Measurements from ENCODE around the gene LNX2.

LNX2 gene

DNA sequence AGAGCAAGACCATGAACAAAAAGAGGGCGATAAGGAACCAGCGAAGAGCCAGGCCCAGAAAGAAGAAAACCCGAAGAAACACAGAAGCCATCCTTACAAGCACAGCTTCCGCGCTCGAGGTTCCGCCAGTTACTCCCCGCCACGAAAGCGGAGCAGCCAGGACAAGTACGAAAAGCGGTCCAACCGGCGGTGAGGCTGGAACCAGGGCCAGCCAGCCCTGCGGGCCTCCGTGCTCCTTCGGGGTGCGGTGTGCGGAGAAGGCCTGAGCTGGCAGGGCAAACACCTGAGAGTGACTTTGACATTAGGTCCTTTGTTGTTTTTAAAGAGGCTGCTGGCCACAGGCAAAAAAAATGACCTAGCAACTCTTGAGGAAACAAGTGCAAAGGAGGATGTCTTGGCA is 45.4 kb upstream of the LNX2 start:
- TF ChIP-seq, protein P1, sequence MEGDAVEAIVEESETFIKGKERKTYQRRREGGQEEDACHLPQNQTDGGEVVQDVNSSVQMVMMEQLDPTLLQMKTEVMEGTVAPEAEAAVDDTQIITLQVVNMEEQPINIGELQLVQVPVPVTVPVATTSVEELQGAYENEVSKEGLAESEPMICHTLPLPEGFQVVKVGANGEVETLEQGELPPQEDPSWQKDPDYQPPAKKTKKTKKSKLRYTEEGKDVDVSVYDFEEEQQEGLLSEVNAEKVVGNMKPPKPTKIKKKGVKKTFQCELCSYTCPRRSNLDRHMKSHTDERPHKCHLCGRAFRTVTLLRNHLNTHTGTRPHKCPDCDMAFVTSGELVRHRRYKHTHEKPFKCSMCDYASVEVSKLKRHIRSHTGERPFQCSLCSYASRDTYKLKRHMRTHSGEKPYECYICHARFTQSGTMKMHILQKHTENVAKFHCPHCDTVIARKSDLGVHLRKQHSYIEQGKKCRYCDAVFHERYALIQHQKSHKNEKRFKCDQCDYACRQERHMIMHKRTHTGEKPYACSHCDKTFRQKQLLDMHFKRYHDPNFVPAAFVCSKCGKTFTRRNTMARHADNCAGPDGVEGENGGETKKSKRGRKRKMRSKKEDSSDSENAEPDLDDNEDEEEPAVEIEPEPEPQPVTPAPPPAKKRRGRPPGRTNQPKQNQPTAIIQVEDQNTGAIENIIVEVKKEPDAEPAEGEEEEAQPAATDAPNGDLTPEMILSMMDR (IDR thresholded peaks at IDR 0.05; ENCODE audit: borderline replicate concordance, extremely low read depth, low read length, poor library complexity, severe bottlenecking), result no peak
- TF ChIP-seq EZH2 (IDR thresholded peaks at IDR 0.05; ENCODE audit: borderline replicate concordance, low read depth, low read length, severe bottlenecking), result no peak
- Histone ChIP-seq H2AFZ (ENCODE audit: low read depth, low read length) (no peak overlapping the region), H3K36me3 (ENCODE audit: insufficient read depth, low read length) (peaks cover 10% of the 10 kb centered on the region; the same call in 1 of the 2 replicates), H3K79me2 (ENCODE audit: insufficient read depth, low read length) (no peaks in the 10 kb centered on the region), H4K20me1 (ENCODE audit: insufficient read depth, low read length) (peaks cover 2% of the 10 kb centered on the region; the same call in 1 of the 2 replicates), H3K4me1 (ENCODE audit: insufficient read depth, low read length) (no peaks in the 10 kb centered on the region), H3K9me3 (ENCODE audit: insufficient read depth, low read length, severe bottlenecking) (no peaks in the 10 kb centered on the region), H3K27ac (ENCODE audit: low read length) (no peak overlapping the region), H3K4me3 (ENCODE audit: low read depth in 1 of 2, low read length in 2 of 2) (no peak overlapping the region), H3K4me2 (ENCODE audit: insufficient read depth, low read length) (no peak overlapping the region), H3K27me3 (ENCODE audit: insufficient read depth, low read length, poor library complexity) (no peaks in the 10 kb centered on the region), H3K9ac (ENCODE audit: low read depth, low read length) (no peak overlapping the region)
- DNase-seq (no peak), ATAC-seq (ENCODE audit: insufficient read depth, low read depth) (no peak)

DNA sequence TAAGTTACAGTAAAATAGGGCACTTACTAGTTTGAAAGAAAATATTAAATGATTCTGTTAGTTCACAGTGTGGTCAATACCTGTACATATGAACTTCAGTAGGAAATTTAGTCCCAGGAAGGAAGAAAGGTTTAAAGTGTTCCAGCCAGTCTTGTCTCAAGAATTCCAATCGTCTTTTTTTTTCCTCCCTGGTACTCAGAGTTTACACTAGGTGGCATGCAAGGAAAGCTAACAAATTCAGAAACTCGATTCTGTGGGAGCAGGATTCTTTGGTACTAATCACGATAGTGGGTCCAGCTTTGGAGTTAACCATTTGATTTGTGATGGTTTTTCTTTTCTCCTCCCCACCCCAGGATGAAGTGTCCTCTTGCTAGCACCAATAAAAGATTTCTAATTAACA is 45.0 kb upstream of the LNX2 start:
- no peak overlapping the region for H3K27ac ChIP-seq (ENCODE audit: low read length)
- H3K4me1 ChIP-seq (ENCODE audit: insufficient read depth, low read length), result no peaks in the 10 kb centered on the region
- no peak for TF ChIP-seq EZH2 (IDR thresholded peaks at IDR 0.05; ENCODE audit: borderline replicate concordance, low read depth, low read length, severe bottlenecking)
- TF ChIP-seq, protein P1 (IDR thresholded peaks at IDR 0.05; ENCODE audit: borderline replicate concordance, extremely low read depth, low read length, poor library complexity, severe bottlenecking), result peak; percentile 35
- DNase-seq, result no peak
- H3K27me3 ChIP-seq (ENCODE audit: insufficient read depth, low read length, poor library complexity), result no peaks in the 10 kb centered on the region
- H3K36me3 ChIP-seq (ENCODE audit: insufficient read depth, low read length), result peaks cover 14% of the 10 kb centered on the region; the same call in 1 of the 2 replicates
- H3K9ac ChIP-seq (ENCODE audit: low read depth, low read length), result no peak overlapping the region
- no peak overlapping the region for H2AFZ ChIP-seq (ENCODE audit: low read depth, low read length)
- H3K79me2 ChIP-seq (ENCODE audit: insufficient read depth, low read length), result no peaks in the 10 kb centered on the region
- H3K4me2 ChIP-seq (ENCODE audit: insufficient read depth, low read length), result no peak overlapping the region
- ATAC-seq (ENCODE audit: insufficient read depth, low read depth), result no peak
- H3K9me3 ChIP-seq (ENCODE audit: insufficient read depth, low read length, severe bottlenecking), result no peaks in the 10 kb centered on the region
- no peak overlapping the region for H3K4me3 ChIP-seq (ENCODE audit: low read depth in 1 of 2, low read length in 2 of 2)
- peaks cover 2% of the 10 kb centered on the region; the same call in 1 of the 2 replicates for H4K20me1 ChIP-seq (ENCODE audit: insufficient read depth, low read length)

DNA sequence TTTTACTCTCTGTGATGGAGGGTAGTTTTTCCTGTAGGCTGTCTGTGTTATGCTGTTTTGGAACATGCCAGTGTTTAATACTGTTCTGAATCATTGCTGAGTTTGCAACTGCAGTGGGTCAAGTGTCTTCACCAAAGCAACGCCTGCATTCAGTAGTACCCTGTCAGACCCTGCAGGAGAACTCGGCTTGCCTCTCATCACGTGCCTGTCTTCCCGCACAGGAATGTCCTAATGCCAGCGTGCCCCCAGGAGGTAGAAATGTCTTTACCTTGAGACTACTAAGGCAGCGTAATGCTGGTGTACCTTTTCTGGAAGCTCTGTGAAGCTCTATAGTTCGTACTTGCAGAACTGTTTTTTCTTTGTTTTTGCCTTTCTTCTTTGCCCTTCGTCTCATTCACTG is 43.6 kb upstream of the LNX2 start:
- DNase-seq (no peak), ATAC-seq (ENCODE audit: insufficient read depth, low read depth) (no peak)
- TF ChIP-seq EZH2 (IDR thresholded peaks at IDR 0.05; ENCODE audit: borderline replicate concordance, low read depth, low read length, severe bottlenecking), result no peak
- TF ChIP-seq, protein P1 (IDR thresholded peaks at IDR 0.05; ENCODE audit: borderline replicate concordance, extremely low read depth, low read length, poor library complexity, severe bottlenecking), result no peak
- Histone ChIP-seq H3K9ac (ENCODE audit: low read depth, low read length) (no peak overlapping the region), H3K9me3 (ENCODE audit: insufficient read depth, low read length, severe bottlenecking) (no peaks in the 10 kb centered on the region), H3K79me2 (ENCODE audit: insufficient read depth, low read length) (peaks cover 2% of the 10 kb centered on the region; the same call in 1 of the 2 replicates), H4K20me1 (ENCODE audit: insufficient read depth, low read length) (peaks cover 2% of the 10 kb centered on the region; the same call in 1 of the 2 replicates), H3K4me1 (ENCODE audit: insufficient read depth, low read length) (no peaks in the 10 kb centered on the region), H3K4me3 (ENCODE audit: low read depth in 1 of 2, low read length in 2 of 2) (no peak overlapping the region), H3K27me3 (ENCODE audit: insufficient read depth, low read length, poor library complexity) (no peaks in the 10 kb centered on the region), H2AFZ (ENCODE audit: low read depth, low read length) (no peak overlapping the region), H3K36me3 (ENCODE audit: insufficient read depth, low read length) (peaks cover 24% of the 10 kb centered on the region; the same call in 1 of the 2 replicates), H3K27ac (ENCODE audit: low read length) (no peak overlapping the region), H3K4me2 (ENCODE audit: insufficient read depth, low read length) (no peak overlapping the region)
